Activated naive CD4-positive, alpha-beta T cell (primary cell): ENCODE measurements around the gene DEFB131A.
"Not testable (repeated sequence)": the region's sequence is repeated elsewhere in the genome, so short reads cannot be mapped to it uniquely, and the experiment has no call there.

Source experiments
- DNase-seq, 4 experiments: peaks; one replicate each; lab custom pipeline; 2025; lab: John Stamatoyannopoulos, UW

The DEFB131A gene

GRCh38 chr4:9494256-9495035, 50.2 kb downstream of the DEFB131A start:
- not testable (repeated sequence) for DNase-seq

- DNase-seq = peak; percentile 18 to 40 (median 32)
These were observed 51.2 kb downstream of the DEFB131A start for GRCh38 chr4:9495443-9495842.

- not testable (repeated sequence) for DNase-seq
These were observed 53.6 kb downstream of the DEFB131A start for GRCh38 chr4:9497575-9498467.

- not testable (repeated sequence) for DNase-seq
These were observed 54.3 kb downstream of the DEFB131A start for GRCh38 chr4:9498468-9499040.

- DNase-seq = not testable (repeated sequence)
These were observed 55.8 kb downstream of the DEFB131A start for GRCh38 chr4:9499974-9500487.
